Caco-2 (cell line): ENCODE results near the gene GOLGA5. TPM values are rescaled to one million over a fixed set of nuclear protein-coding genes. Genes with fewer than 3 reads are reported as not detected.
"Not testable (repeated sequence)": the region's sequence is repeated elsewhere in the genome, so short reads cannot be mapped to it uniquely, and the experiment has no call there.

Experiments
- BruUV-seq: library from RNA; stranded (reverse); fragments of 400-500 nt; replicated peaks from 2 replicates; lab custom pipeline; 2021; lab: Mats Ljungman, UMichigan
- CTCF ChIA-PET: fragments of 300-600 bp; sonication (Branson Sonifier 250); formaldehyde crosslinking; loops from one replicate; lab custom pipeline; 2022; ENCODE audit warnings: antibody characterized with exemption; lab: Charles Lee
- POLR2A ChIA-PET: fragments of 300-600 bp; sonication (Branson Sonifier 250); formaldehyde crosslinking; loops from one replicate; lab custom pipeline; 2022; ENCODE audit warnings: antibody characterized with exemption; lab: Charles Lee
- DNase-seq, 2 experiments: peaks; one replicate each; pipeline versions ENCODE4 v3.0.0 to v3.0.0-alpha.2; 2020 to 2022
- H3K27me3 ChIP-seq: replicated peaks from 2 replicates; pipeline ENCODE4 v1.6.0; 2011; ENCODE audit warnings: low read length; ENCODE audit not compliant: control insufficient read depth, insufficient read depth
- H3K36me3 ChIP-seq: 2 replicates; pipeline ENCODE4 v1.5.1; 2011; ENCODE audit warnings: low read length; ENCODE audit not compliant: control insufficient read depth, insufficient read depth
- H3K4me1 ChIP-seq: fragments of 250-450 bp; sonication (Bioruptor Pico); 2 replicates; pipeline ENCODE4 v1.5.1; 2020; ENCODE audit warnings: mild to moderate bottlenecking
- H3K4me3 ChIP-seq: 2 replicates; pipeline ENCODE4 v1.5.1; 2011; ENCODE audit warnings: low read depth, mild to moderate bottlenecking, control low read depth, low read length
- H3K9me3 ChIP-seq: fragments of 250-450 bp; sonication (Bioruptor Pico); 2 replicates; pipeline ENCODE4 v1.5.1; 2020; ENCODE audit warnings: mild to moderate bottlenecking, moderate library complexity
- H3K27ac Mint-ChIP-seq: one replicate; pipeline ENCODE4 v1.8.0; 2022; ENCODE audit warnings: mixed read lengths; ENCODE audit not compliant: unreplicated experiment
- H3K27me3 Mint-ChIP-seq: one replicate; pipeline ENCODE4 v1.8.0; 2022; ENCODE audit warnings: mixed read lengths; ENCODE audit not compliant: insufficient read depth, unreplicated experiment
- H3K36me3 Mint-ChIP-seq: one replicate; pipeline ENCODE4 v1.8.0; 2022; ENCODE audit warnings: mild to moderate bottlenecking, mixed read lengths; ENCODE audit not compliant: insufficient read depth, unreplicated experiment
- H3K4me1 Mint-ChIP-seq: one replicate; pipeline ENCODE4 v1.8.0; 2022; ENCODE audit warnings: low read depth, mixed read lengths; ENCODE audit not compliant: unreplicated experiment
- H3K4me3 Mint-ChIP-seq: one replicate; pipeline ENCODE4 v1.8.0; 2022; ENCODE audit warnings: mild to moderate bottlenecking, moderate library complexity, mixed read lengths; ENCODE audit not compliant: unreplicated experiment
- H3K9me3 Mint-ChIP-seq: one replicate; pipeline ENCODE4 v1.8.0; 2022; ENCODE audit warnings: mixed read lengths; ENCODE audit not compliant: unreplicated experiment
- CTCF ChIP-seq, 2 experiments: fragments of 200-600 bp in 1 of 2; IDR thresholded peaks; 1 replicate in 1 of 2; 2 replicates in 1 of 2; pipeline versions ENCODE4 v1.5.1 to v1.8.0; 2011 to 2022; ENCODE audit warnings: antibody characterized with exemption in 1 of 2, control low read depth in 1 of 2, inconsistent platforms in 1 of 2, low read depth in 1 of 2, low read length in 1 of 2, mild to moderate bottlenecking in 1 of 2, moderate library complexity in 1 of 2; ENCODE audit not compliant: insufficient read depth in 1 of 2, severe bottlenecking in 1 of 2, unreplicated experiment in 1 of 2
- intact Hi-C: fragments of 100-400 bp; cut with micrococcal nuclease; formaldehyde crosslinking; loops from one replicate; pipeline ENCODE4 v1.10.0; 2022; ENCODE audit not compliant: unreplicated experiment
- total RNA-seq: library from RNA; stranded (reverse); gene quantifications from 2 replicates; pipeline ENCODE4 v1.2.3, GENCODE V29; 2022

Gene GOLGA5
- total RNA-seq, 1 experiment from 2014 or later, result 33.1 TPM

- H3K36me3 Mint-ChIP-seq, result peaks cover 31% of the 10 kb centered on the region
- no peak overlapping the region for H3K4me3 Mint-ChIP-seq
- DNase-seq, result no peak
- H3K4me1 Mint-ChIP-seq, result no peaks in the 10 kb centered on the region
- Histone ChIP-seq H3K36me3 (peaks cover 2% of the 10 kb centered on the region; the same call in 1 of the 2 replicates), H3K4me1 (no peaks in the 10 kb centered on the region), H3K27me3 (no peaks in the 10 kb centered on the region), H3K9me3 (no peaks in the 10 kb centered on the region), H3K4me3 (no peak overlapping the region)
- no peak for TF ChIP-seq CTCF (IDR thresholded peaks at IDR 0.05; ENCODE audit: insufficient read depth in 1 of 2, low read depth in 1 of 2, low read length in 1 of 2, severe bottlenecking in 1 of 2, unreplicated experiment in 1 of 2)
- intact Hi-C loops, result no loop called here
- BruUV-seq, result no TSS peak
- H3K27me3 Mint-ChIP-seq, result no peaks in the 10 kb centered on the region
- H3K27ac Mint-ChIP-seq, result no peak overlapping the region
- ChIA-PET POLR2A (no interaction called here), CTCF (no interaction called here)
- no peaks in the 10 kb centered on the region for H3K9me3 Mint-ChIP-seq
Observed at GRCh38 chr14:92802678-92803077, 8.6 kb downstream of the GOLGA5 start.

- Histone ChIP-seq H3K4me1 (no peaks in the 10 kb centered on the region), H3K27me3 (no peaks in the 10 kb centered on the region), H3K9me3 (no peaks in the 10 kb centered on the region), H3K36me3 (no peaks in the 10 kb centered on the region; the same call in 1 of the 2 replicates), H3K4me3 (no peak overlapping the region)
- ChIA-PET POLR2A (no interaction called here), CTCF (interaction anchor here (0.5 kb wide), 1 partner anchor 34 kb away, joined by 4 read pairs; no protein-coding TSS in a partner anchor)
- BruUV-seq, result no TSS peak
- no peak for DNase-seq
- no peak overlapping the region for H3K4me3 Mint-ChIP-seq
- no peak for TF ChIP-seq CTCF (IDR thresholded peaks at IDR 0.05; ENCODE audit: insufficient read depth in 1 of 2, low read depth in 1 of 2, low read length in 1 of 2, severe bottlenecking in 1 of 2, unreplicated experiment in 1 of 2)
- no peaks in the 10 kb centered on the region for H3K27me3 Mint-ChIP-seq
- H3K27ac Mint-ChIP-seq, result no peak overlapping the region
- peaks cover 33% of the 10 kb centered on the region for H3K36me3 Mint-ChIP-seq
- no peaks in the 10 kb centered on the region for H3K4me1 Mint-ChIP-seq
- intact Hi-C loops, result no loop called here
- no peaks in the 10 kb centered on the region for H3K9me3 Mint-ChIP-seq
Observed at GRCh38 chr14:92813201-92813600, 19.1 kb downstream of the GOLGA5 start.

- no peaks in the 10 kb centered on the region for H3K27me3 ChIP-seq
- Mint-ChIP-seq H3K27me3 (no peaks in the 10 kb centered on the region), H3K27ac (no peak overlapping the region), H3K4me3 (no peak overlapping the region), H3K4me1 (no peaks in the 10 kb centered on the region), H3K9me3 (no peaks in the 10 kb centered on the region), H3K36me3 (peaks cover 44% of the 10 kb centered on the region)
- ChIA-PET CTCF (no interaction called here), POLR2A (no interaction called here)
- H3K36me3 ChIP-seq, result no peaks in the 10 kb centered on the region; the same call in 1 of the 2 replicates
- no peak for DNase-seq
- TF ChIP-seq CTCF (IDR thresholded peaks at IDR 0.05; ENCODE audit: insufficient read depth in 1 of 2, low read depth in 1 of 2, low read length in 1 of 2, severe bottlenecking in 1 of 2, unreplicated experiment in 1 of 2), result no peak
- intact Hi-C loops, result no loop called here
- BruUV-seq, result no TSS peak
- H3K4me1 ChIP-seq, result no peaks in the 10 kb centered on the region
- H3K4me3 ChIP-seq, result no peak overlapping the region
- H3K9me3 ChIP-seq, result no peaks in the 10 kb centered on the region
Observed at GRCh38 chr14:92819011-92819597, 25.0 kb downstream of the GOLGA5 start.

- H3K4me3 ChIP-seq, BruUV-seq, H3K27me3 ChIP-seq, POLR2A ChIA-PET, H3K36me3 ChIP-seq, H3K9me3 Mint-ChIP-seq, H3K27me3 Mint-ChIP-seq, H3K9me3 ChIP-seq, H3K4me3 Mint-ChIP-seq, H3K4me1 ChIP-seq, intact Hi-C loops, DNase-seq, H3K4me1 Mint-ChIP-seq, H3K27ac Mint-ChIP-seq, CTCF ChIA-PET: not testable (repeated sequence)
- H3K36me3 Mint-ChIP-seq, result peaks cover 47% of the 10 kb centered on the region
Observed at GRCh38 chr14:92819680-92820535, 25.8 kb downstream of the GOLGA5 start.

- H3K4me3 Mint-ChIP-seq, H3K4me1 ChIP-seq, H3K4me1 Mint-ChIP-seq, H3K36me3 ChIP-seq, H3K9me3 ChIP-seq, DNase-seq, H3K9me3 Mint-ChIP-seq, H3K27ac Mint-ChIP-seq, H3K4me3 ChIP-seq, intact Hi-C loops, CTCF ChIA-PET, POLR2A ChIA-PET, H3K27me3 Mint-ChIP-seq, BruUV-seq, H3K27me3 ChIP-seq: not testable (repeated sequence)
- peaks cover 43% of the 10 kb centered on the region for H3K36me3 Mint-ChIP-seq
Observed at GRCh38 chr14:92820536-92820840, 26.4 kb downstream of the GOLGA5 start.
